Fibroblast of skin of left biceps (primary cell): ENCODE results near the gene C11orf65.

Source experiments
- DNase-seq, 2 experiments: peaks; one replicate each; pipeline ENCODE4 v3.0.0-alpha.2; 2013; ENCODE audit warnings: low read depth in 2 of 2

The C11orf65 gene

GRCh38 chr11:108369064-108369463, 98.3 kb downstream of the C11orf65 start:
- DNase-seq: no peak

DNA sequence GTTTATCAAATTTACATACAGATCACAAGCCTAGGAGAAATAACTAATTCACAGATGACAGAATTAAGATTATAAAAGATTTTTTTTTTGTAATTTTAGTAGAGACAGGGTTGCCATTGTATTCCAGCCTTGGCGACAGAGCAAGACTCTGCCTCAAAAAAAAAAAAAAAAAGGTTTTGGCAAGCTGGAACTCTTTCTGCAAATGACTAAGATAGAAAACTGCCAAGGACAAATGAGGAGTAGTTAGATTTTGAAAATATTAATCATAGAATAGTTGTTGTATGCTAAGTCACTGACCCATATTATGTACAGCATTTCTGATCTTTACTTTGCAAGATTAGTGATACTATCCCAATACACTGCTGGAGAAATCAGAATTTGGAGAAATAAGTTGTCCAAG, 99.2 kb downstream of the C11orf65 start:
- DNase-seq: peak in 1 of 2 experiments; percentile 3

DNA sequence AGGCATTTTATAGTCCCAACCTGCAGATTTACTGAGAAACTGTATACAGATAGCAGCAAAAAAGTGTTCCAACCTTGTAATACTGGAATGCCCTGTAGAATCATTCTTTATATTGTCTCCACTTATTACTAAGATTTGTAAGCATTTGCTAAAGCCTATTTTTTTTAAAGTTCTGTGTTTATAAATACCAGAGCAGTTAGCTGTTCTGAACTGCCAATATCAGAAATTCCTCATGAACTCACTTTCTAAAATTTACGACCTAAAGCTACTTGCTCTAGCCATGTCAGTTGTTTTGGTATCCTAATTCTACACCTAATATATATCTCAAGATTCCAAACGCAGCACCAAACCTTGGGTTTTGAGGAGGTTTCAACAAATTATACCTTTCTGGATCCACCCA, 103.2 kb downstream of the C11orf65 start:
- DNase-seq: peak; percentile 5

DNA sequence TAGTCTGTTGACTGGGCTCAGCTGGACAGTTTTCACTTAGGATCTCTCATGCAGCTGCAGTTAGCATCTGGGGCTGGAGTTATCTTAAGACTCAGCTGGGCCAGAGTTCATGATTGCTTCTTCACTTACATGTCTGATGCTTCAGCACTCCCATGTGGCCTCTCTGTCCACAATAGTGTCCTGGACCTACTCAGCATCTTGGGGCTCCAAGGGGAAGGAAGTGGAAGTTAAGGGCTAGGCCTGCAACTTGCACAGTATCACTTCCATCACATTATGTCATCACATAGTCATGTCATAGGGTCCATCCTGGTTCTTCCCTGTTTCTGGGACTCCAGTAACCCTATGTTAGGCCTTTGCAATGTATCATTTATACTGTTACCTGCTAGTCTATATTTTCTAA, 115.9 kb downstream of the C11orf65 start:
- no peak for DNase-seq

DNA sequence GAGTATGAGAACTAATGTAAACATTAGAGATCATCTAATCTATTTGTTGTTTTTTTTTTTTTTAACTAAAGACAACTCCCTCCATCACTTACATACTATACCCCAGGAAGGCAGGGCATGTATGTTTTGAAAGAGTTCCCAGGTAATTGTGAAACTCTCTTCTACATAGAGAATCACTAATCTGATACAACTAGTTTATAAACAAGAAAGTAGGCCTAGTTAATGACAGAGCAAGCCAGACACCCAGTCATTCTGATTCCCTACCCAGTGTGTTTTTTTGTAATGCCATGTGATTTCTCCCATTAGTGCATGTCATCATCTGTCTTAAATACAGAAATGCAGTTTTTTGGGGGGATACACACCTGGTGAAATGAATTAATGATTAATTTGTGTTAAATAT, 120.9 kb downstream of the C11orf65 start:
- DNase-seq: no peak

DNA sequence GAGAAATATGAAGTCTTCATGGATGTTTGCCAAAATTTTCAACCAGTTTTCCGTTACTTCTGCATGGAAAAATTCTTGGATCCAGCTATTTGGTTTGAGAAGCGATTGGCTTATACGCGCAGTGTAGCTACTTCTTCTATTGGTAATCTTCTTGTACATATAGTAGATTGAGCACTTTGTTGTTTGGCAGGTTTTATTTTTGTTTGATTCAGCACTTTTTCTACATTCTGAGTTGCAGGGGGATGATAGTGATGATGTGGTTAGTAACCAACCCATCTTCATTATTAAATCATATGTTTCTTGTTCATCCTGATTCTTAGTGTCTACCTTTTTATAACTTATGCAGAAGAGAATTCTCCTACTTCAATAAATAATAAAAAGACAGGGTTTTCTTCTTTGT, 121.6 kb downstream of the C11orf65 start:
- no peak for DNase-seq

GRCh38 chr11:108343714-108344113, 123.6 kb downstream of the C11orf65 start:
- no peak for DNase-seq

DNA sequence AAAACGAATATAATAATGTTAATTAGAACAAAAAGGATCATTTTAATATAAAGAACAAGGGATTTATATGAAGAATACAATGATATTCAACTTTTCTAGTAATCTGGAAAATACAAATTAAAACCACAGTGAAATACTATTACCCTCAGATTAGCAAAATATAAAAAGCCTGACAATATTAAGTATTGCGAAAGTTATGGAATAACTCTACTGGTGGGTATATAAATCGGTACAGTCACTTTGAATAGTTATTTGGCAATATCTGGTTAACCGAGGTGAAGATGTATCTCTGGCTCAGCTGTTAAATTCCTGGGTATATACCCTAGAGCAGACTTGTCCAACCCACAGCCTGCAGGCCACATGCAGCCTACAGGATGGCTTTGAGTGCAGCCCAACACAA, 125.7 kb downstream of the C11orf65 start:
- no peak for DNase-seq

DNA sequence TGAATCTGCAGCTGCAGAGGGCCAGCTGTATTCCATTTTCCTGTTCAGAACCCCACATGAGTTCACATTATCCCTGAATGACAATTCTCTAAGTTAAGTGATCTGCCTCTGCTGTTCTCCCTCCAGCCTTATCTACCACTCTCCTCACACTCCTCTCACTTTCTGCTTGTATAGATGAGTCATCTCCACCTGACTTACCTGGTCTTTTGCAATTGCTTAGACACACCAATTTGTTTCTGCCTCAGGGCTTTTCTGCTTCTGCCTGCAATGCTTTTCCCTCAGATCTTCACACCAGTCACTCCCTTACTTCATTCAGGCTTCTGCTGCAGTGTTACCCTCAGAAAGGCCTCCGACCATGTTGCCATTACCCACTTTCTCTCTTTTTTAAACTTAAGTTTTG, 126.4 kb downstream of the C11orf65 start:
- no peak for DNase-seq

- no peak for DNase-seq
Observed at GRCh38 chr11:108338750-108339149, 128.6 kb downstream of the C11orf65 start.

- DNase-seq: no peak
Observed at GRCh38 chr11:108333403-108333899, 133.9 kb downstream of the C11orf65 start.
